ENCODE data around the gene DNAH3. TPM values are rescaled to one million over a fixed set of nuclear protein-coding genes. Genes with fewer than 3 reads are reported as not detected.
"Not testable (repeated sequence)": the region's sequence is repeated elsewhere in the genome, so short reads cannot be mapped to it uniquely, and the experiment has no call there.

Gene DNAH3
- polyA plus RNA-seq, 4 donors: 0.32 to 0.67 (median 0.52) TPM; not detected in 1

DNA sequence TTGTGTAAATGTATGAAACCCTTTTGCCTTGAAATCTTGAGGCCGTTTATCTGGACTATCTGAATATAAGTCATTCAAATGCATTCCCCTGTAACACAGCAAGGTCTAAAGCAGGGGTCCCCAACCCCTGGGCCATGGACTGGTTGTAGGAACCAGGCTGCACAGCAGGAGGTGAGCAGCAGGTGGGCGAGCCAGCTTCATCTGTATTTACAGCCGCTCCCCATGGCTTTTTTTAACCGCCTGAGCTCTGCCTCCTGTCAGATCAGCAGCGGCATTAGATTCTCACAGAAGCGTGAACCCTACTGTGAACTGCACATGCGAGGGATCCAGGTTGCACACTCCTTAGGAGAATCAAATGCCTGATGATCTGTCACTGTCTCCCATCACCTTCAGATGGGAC is 24.1 kb downstream of the DNAH3 start:
- no peak overlapping the region for H3K27ac ChIP-seq (ENCODE audit: low read depth in 1 of 3, low read length in 2 of 3)
- no peaks in the 10 kb centered on the region for H3K36me3 ChIP-seq (ENCODE audit: control insufficient read depth in 3 of 3, insufficient read depth in 2 of 3, low read depth in 1 of 3, low read length in 3 of 3)
- no peak for DNase-seq
- H3K27me3 ChIP-seq (ENCODE audit: control insufficient read depth in 3 of 3, insufficient read depth in 3 of 3, low read length in 3 of 3): peaks cover 0 to 4% (median 0%) of the 10 kb centered on the region in 3 donors
- H3K4me1 ChIP-seq (ENCODE audit: control insufficient read depth in 3 of 3, insufficient read depth in 2 of 3, low read depth in 1 of 3, low read length in 2 of 3): no peaks in the 10 kb centered on the region
- FAIRE-seq: no peak
- no peaks in the 10 kb centered on the region for H3K9me3 ChIP-seq (ENCODE audit: control insufficient read depth in 2 of 2, insufficient read depth in 1 of 2, low read depth in 1 of 2, low read length in 1 of 2)
- H3K4me3 ChIP-seq (ENCODE audit: low read depth in 1 of 3, low read length in 3 of 3): no peak overlapping the region
- WGBS, 3 donors: 60 to 67% (median 66%) methylated on average over 7 of the region's 7 CpGs

DNA sequence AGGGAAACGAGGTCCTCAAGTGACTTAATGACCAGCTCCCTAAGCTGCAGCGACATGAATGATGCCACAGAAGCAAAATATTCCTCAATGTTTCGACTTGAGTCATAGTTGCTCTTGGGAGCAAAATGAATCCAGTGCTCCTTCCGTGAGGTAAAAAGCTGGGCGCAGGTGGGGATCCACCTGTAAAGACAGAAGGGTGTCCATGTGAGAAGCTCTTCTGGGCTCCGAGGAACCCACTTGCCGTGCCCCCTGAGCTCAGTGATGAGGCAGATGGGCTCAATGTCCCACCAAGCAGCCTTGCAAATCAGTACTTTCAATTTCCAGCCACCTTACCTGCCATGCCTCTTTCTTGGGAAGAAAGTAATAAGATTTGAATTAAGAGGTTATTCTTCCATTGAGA is 25.5 kb downstream of the DNAH3 start:
- no peaks in the 10 kb centered on the region for H3K9me3 ChIP-seq (ENCODE audit: control insufficient read depth in 2 of 2, insufficient read depth in 1 of 2, low read depth in 1 of 2, low read length in 1 of 2)
- DNase-seq (no peak), FAIRE-seq (no peak)
- H3K27me3 ChIP-seq (ENCODE audit: control insufficient read depth in 3 of 3, insufficient read depth in 3 of 3, low read length in 3 of 3): peaks cover 0 to 2% (median 0%) of the 10 kb centered on the region in 3 donors
- no peaks in the 10 kb centered on the region for H3K36me3 ChIP-seq (ENCODE audit: control insufficient read depth in 3 of 3, insufficient read depth in 2 of 3, low read depth in 1 of 3, low read length in 3 of 3)
- H3K27ac ChIP-seq (ENCODE audit: low read depth in 1 of 3, low read length in 2 of 3): no peak overlapping the region
- peaks cover 0 to 5% (median 0%) of the 10 kb centered on the region in 3 donors for H3K4me1 ChIP-seq (ENCODE audit: control insufficient read depth in 3 of 3, insufficient read depth in 2 of 3, low read depth in 1 of 3, low read length in 2 of 3)
- WGBS, 3 donors: 85 to 91% (median 90%) methylated on average over 7 of the region's 7 CpGs
- H3K4me3 ChIP-seq (ENCODE audit: low read depth in 1 of 3, low read length in 3 of 3): no peak overlapping the region

DNA sequence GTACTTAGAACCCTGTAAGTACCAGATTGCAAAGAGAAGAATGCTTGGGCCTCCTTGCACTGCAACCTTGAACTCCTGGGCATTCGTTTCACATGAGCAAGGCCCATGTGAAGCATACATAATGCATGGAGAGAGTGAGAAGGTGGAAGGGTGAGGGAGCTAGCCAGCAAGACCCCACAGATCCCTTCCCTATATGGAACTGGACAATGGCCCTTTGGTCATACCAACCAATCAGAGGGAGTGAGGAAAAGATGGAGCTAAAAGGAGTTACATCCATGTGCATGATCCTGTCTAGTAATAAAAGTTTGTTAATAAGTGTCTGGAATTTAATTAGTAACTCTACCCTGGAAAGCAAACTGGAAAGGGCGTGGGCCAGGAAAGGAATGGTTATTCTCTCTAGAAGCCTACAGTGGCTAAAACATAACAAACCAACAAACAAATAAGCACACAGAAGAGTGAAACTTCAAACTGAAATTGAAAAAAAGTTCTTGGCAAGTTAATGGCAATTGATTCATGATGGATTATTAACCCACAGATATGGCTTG is 29.6 kb downstream of the DNAH3 start:
- FAIRE-seq: no peak
- peak; percentile 19 to 60 for DNase-seq
- 24 to 48% (median 40%) methylated on average over 2 of the region's 2 CpGs for WGBS, 3 donors
- no peaks in the 10 kb centered on the region for H3K27me3 ChIP-seq (ENCODE audit: control insufficient read depth in 3 of 3, insufficient read depth in 3 of 3, low read length in 3 of 3)
- peaks cover 0 to 2% of the 10 kb centered on the region in 2 donors for H3K9me3 ChIP-seq (ENCODE audit: control insufficient read depth in 2 of 2, insufficient read depth in 1 of 2, low read depth in 1 of 2, low read length in 1 of 2)
- peaks cover 0 to 5% (median 0%) of the 10 kb centered on the region in 3 donors for H3K4me1 ChIP-seq (ENCODE audit: control insufficient read depth in 3 of 3, insufficient read depth in 2 of 3, low read depth in 1 of 3, low read length in 2 of 3)
- no peak overlapping the region for H3K27ac ChIP-seq (ENCODE audit: low read depth in 1 of 3, low read length in 2 of 3)
- H3K4me3 ChIP-seq (ENCODE audit: low read depth in 1 of 3, low read length in 3 of 3): no peak overlapping the region
- no peaks in the 10 kb centered on the region for H3K36me3 ChIP-seq (ENCODE audit: control insufficient read depth in 3 of 3, insufficient read depth in 2 of 3, low read depth in 1 of 3, low read length in 3 of 3)

DNA sequence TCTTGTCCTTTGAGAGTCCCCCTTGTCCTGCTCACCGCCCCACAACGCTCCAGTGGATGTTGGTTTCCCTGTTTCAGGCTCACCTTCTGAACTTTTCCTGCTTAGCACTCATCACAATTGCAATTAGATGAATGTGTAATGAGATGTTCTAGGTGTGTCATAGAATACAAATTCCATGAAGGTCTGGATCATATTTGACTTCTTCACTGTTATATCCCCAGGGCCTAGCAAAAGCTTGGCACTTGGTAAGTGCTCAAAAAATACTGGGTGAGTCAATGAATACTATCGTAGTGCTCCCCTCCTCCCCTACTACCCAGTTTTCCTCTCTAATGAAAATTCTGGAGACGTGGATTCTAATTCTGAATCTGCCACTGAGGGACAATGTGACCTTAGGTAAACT is 33.1 kb downstream of the DNAH3 start:
- WGBS, 3 donors: 83 to 92% (median 92%) methylated on average over 4 of the region's 4 CpGs
- no peak for FAIRE-seq
- DNase-seq: no peak

DNA sequence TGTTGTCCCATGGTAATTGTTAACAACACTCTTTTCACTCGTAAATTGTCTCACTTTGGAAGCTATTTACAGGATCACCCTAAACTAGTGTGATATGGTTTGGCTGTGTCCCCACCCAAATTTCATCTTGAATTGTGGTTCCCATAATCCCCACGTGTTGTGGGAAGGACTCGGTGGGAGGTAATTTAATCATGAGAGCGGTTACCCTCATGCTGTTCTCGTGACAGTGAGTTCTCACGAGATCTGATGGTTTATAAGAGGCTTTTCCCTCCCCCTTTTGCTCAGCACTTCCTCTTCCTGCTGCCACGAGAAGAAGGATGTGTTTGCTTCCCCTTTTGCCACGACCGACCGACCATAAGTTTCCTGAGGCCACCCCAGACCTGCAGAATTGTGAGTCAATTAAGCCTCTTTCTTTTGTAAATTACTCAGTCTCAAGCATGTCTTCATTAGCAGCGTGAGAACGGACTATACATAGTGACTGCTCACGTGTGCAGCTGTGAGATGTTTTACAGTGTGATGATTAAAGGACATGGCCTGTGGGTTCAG is 34.4 kb downstream of the DNAH3 start:
- 44 to 62% (median 55%) methylated on average over 13 of the region's 13 CpGs for WGBS, 3 donors
- no peak overlapping the region for H3K27ac ChIP-seq (ENCODE audit: low read depth in 1 of 3, low read length in 2 of 3)
- FAIRE-seq: no peak
- H3K36me3 ChIP-seq (ENCODE audit: control insufficient read depth in 3 of 3, insufficient read depth in 2 of 3, low read depth in 1 of 3, low read length in 3 of 3): no peaks in the 10 kb centered on the region
- no peak for DNase-seq
- peaks cover 0 to 2% of the 10 kb centered on the region in 2 donors for H3K9me3 ChIP-seq (ENCODE audit: control insufficient read depth in 2 of 2, insufficient read depth in 1 of 2, low read depth in 1 of 2, low read length in 1 of 2)
- peaks cover 0 to 5% (median 0%) of the 10 kb centered on the region in 3 donors for H3K4me1 ChIP-seq (ENCODE audit: control insufficient read depth in 3 of 3, insufficient read depth in 2 of 3, low read depth in 1 of 3, low read length in 2 of 3)
- H3K4me3 ChIP-seq (ENCODE audit: low read depth in 1 of 3, low read length in 3 of 3): no peak overlapping the region
- H3K27me3 ChIP-seq (ENCODE audit: control insufficient read depth in 3 of 3, insufficient read depth in 3 of 3, low read length in 3 of 3): peaks cover 0 to 2% (median 0%) of the 10 kb centered on the region in 3 donors

More for the DNA sequence above, 33.1 kb downstream of the DNAH3 start:
- peaks cover 0 to 5% (median 0%) of the 10 kb centered on the region in 3 donors for H3K4me1 ChIP-seq (ENCODE audit: control insufficient read depth in 3 of 3, insufficient read depth in 2 of 3, low read depth in 1 of 3, low read length in 2 of 3)
- H3K9me3 ChIP-seq (ENCODE audit: control insufficient read depth in 2 of 2, insufficient read depth in 1 of 2, low read depth in 1 of 2, low read length in 1 of 2): peaks cover 0 to 2% of the 10 kb centered on the region in 2 donors
- no peak overlapping the region for H3K4me3 ChIP-seq (ENCODE audit: low read depth in 1 of 3, low read length in 3 of 3)
- H3K36me3 ChIP-seq (ENCODE audit: control insufficient read depth in 3 of 3, insufficient read depth in 2 of 3, low read depth in 1 of 3, low read length in 3 of 3): no peaks in the 10 kb centered on the region
- H3K27me3 ChIP-seq (ENCODE audit: control insufficient read depth in 3 of 3, insufficient read depth in 3 of 3, low read length in 3 of 3): no peaks in the 10 kb centered on the region
- H3K27ac ChIP-seq (ENCODE audit: low read depth in 1 of 3, low read length in 2 of 3): no peak overlapping the region

DNA sequence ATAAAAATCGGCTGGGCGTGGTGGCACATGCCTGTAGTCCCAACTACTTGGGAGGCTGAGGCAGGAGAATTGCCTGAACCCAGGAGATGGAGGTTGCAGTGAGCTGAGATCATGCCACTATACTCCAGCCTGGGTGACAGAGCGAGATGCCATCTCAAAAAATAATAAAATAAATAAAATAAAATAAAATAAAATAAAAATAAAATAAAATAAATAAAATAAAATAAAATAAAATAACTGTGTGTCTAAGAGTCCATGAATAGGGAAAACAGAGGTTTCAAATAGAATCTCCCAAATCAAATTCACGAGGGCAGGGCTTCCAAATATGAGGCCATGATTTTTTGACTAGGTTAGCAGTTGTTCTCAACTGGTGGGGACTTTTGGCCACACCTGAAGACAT is 35.1 kb downstream of the DNAH3 start:
- not testable (repeated sequence) for FAIRE-seq; H3K4me1 ChIP-seq (ENCODE audit: control insufficient read depth in 3 of 3, insufficient read depth in 2 of 3, low read depth in 1 of 3, low read length in 2 of 3); DNase-seq; H3K27me3 ChIP-seq (ENCODE audit: control insufficient read depth in 3 of 3, insufficient read depth in 3 of 3, low read length in 3 of 3); H3K9me3 ChIP-seq (ENCODE audit: control insufficient read depth in 2 of 2, insufficient read depth in 1 of 2, low read depth in 1 of 2, low read length in 1 of 2); H3K4me3 ChIP-seq (ENCODE audit: low read depth in 1 of 3, low read length in 3 of 3); H3K27ac ChIP-seq (ENCODE audit: low read depth in 1 of 3, low read length in 2 of 3); H3K36me3 ChIP-seq (ENCODE audit: control insufficient read depth in 3 of 3, insufficient read depth in 2 of 3, low read depth in 1 of 3, low read length in 3 of 3)
- WGBS, 3 donors: 96 to 99% (median 97%) methylated on average over 4 of the region's 4 CpGs

DNA sequence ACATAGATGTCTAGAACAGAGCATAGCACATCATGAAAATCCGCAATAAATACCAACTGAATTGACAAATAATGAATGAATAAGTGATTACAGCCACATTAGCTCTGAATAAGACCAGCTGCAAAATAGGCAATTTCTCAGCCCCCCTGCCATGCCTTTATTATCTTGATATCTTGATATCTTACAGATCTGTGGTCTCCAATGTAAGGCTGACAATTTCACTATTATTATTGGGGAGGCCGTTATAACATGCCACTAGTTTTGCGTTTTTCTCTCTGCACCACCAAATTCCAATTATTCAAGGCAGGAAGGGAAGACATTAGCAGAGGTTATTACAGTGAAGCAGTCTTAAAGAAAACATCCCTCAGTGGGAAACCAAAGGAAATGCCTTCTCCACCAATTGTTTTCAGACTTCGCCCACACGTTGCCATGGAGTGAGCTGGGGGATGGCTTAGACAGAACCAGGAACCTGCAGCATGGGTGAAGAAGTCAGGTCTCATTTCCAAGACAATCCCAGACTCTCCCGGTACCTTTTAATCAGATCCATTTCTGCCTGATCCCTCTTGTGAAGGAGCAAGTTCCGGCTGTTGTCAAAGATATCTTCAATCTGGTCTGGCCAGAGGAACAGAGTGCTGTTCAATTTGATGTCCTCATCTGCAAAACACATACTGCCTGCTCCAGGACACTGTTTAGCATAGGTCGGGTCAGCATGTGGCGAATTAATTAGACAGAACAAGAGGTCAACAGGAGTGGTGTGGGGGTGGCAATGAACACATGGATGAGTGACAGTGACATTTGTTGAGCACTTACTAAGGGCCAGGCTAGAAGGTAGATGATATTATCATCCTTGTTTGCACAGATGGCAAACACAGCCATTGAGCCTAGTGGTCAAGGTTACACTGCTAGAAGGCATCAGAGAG is 46.4 kb downstream of the DNAH3 start:
- H3K4me1 ChIP-seq (ENCODE audit: control insufficient read depth in 3 of 3, insufficient read depth in 2 of 3, low read depth in 1 of 3, low read length in 2 of 3): no peaks in the 10 kb centered on the region
- FAIRE-seq (no peak), DNase-seq (no peak)
- WGBS, 3 donors: 60 to 72% (median 62%) methylated on average over 9 of the region's 9 CpGs
- no peaks in the 10 kb centered on the region for H3K36me3 ChIP-seq (ENCODE audit: control insufficient read depth in 3 of 3, insufficient read depth in 2 of 3, low read depth in 1 of 3, low read length in 3 of 3)
- H3K4me3 ChIP-seq (ENCODE audit: low read depth in 1 of 3, low read length in 3 of 3): no peak overlapping the region
- H3K27ac ChIP-seq (ENCODE audit: low read depth in 1 of 3, low read length in 2 of 3): no peak overlapping the region
- peaks cover 0 to 6% (median 0%) of the 10 kb centered on the region in 3 donors for H3K27me3 ChIP-seq (ENCODE audit: control insufficient read depth in 3 of 3, insufficient read depth in 3 of 3, low read length in 3 of 3)
- H3K9me3 ChIP-seq (ENCODE audit: control insufficient read depth in 2 of 2, insufficient read depth in 1 of 2, low read depth in 1 of 2, low read length in 1 of 2): no peaks in the 10 kb centered on the region

DNA sequence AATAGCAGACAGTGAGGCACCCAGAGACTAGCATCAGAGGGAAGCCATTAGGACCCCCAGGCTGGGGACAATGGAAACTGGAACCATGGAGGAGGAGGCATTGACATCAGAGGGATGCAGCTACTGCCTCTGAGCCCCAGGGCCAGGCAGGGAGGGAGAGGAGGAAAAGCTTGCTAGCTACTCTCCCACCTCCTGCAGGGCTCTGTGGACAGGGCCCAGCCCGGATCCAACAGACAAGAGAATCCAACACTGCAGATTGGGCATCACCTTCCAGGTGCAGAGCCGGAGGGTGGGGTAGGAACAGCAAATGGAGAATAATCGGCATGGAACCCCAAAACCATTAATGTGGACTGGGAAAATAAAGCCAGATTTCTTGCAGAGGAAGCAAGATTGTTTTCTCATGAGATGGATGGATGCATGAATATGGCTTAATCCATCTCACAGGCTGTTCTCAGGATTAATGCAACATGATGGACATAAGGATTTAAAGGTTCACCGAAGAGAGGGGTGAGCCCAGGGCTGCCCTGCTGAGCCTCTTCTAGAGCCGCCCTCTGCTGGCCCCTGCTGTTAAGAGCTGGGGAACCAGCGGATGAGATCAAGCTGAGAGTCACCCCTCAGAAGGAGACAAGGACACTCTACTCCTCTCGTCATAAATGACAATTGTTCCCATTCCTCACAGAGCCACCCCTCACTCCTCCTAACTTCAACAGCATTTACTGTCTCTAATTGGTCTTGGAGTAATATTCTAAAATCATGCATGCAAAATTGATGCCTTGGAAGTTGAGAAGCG is 48.8 kb downstream of the DNAH3 start:
- H3K4me3 ChIP-seq (ENCODE audit: low read depth in 1 of 3, low read length in 3 of 3): no peak overlapping the region
- DNase-seq (peak; percentile 27 to 41), FAIRE-seq (no peak)
- 47 to 57% (median 54%) methylated on average over 8 of the region's 8 CpGs for WGBS, 3 donors
- no peaks in the 10 kb centered on the region for H3K36me3 ChIP-seq (ENCODE audit: control insufficient read depth in 3 of 3, insufficient read depth in 2 of 3, low read depth in 1 of 3, low read length in 3 of 3)
- no peaks in the 10 kb centered on the region for H3K9me3 ChIP-seq (ENCODE audit: control insufficient read depth in 2 of 2, insufficient read depth in 1 of 2, low read depth in 1 of 2, low read length in 1 of 2)
- no peaks in the 10 kb centered on the region for H3K4me1 ChIP-seq (ENCODE audit: control insufficient read depth in 3 of 3, insufficient read depth in 2 of 3, low read depth in 1 of 3, low read length in 2 of 3)
- H3K27me3 ChIP-seq (ENCODE audit: control insufficient read depth in 3 of 3, insufficient read depth in 3 of 3, low read length in 3 of 3): peaks cover 0 to 6% (median 0%) of the 10 kb centered on the region in 3 donors
- no peak overlapping the region for H3K27ac ChIP-seq (ENCODE audit: low read depth in 1 of 3, low read length in 2 of 3)

Measured in small intestine (tissue), 7 donors.